ENCODE results near the gene CIDEB. TPM values are rescaled to one million over a fixed set of nuclear protein-coding genes. Genes with fewer than 3 reads are reported as not detected.
A peak's percentile ranks its signal among the peaks of the same experiment; 100 is the strongest.

CIDEB gene
- total and polyA plus RNA-seq, 2 of the 13 experiments (the other 11 are each of a cell fraction or from before 2014, with no cell fraction given): 35.8 to 110 TPM

- TF ChIP-seq MLXIP (CRISPR knock-in tag; IDR thresholded peaks at IDR 0.05; ENCODE audit: borderline replicate concordance) (peak; percentile 95), REPIN1 (CRISPR knock-in tag; IDR thresholded peaks at IDR 0.05; ENCODE audit: borderline replicate concordance, low read depth) (peak; percentile 99), PLRG1 (conservative IDR thresholded peaks at IDR 0.05) (no peak), ZNF446 (CRISPR knock-in tag; IDR thresholded peaks at IDR 0.05) (peak; percentile 96), NR2C2 (CRISPR knock-in tag; IDR thresholded peaks at IDR 0.05; ENCODE audit: borderline replicate concordance) (peak; percentile 88), FOXP4 (CRISPR knock-in tag; IDR thresholded peaks at IDR 0.05) (peak; percentile 78), NCOA1 (CRISPR knock-in tag; IDR thresholded peaks at IDR 0.05) (no peak), SSRP1 (CRISPR knock-in tag; IDR thresholded peaks at IDR 0.05) (peak; percentile 77), HOXA9 (CRISPR knock-in tag; IDR thresholded peaks at IDR 0.05; ENCODE audit: borderline replicate concordance) (no peak), FOSL1 (CRISPR knock-in tag; IDR thresholded peaks at IDR 0.05; ENCODE audit: borderline replicate concordance) (peak; percentile 70), MXD4 (CRISPR knock-in tag; IDR thresholded peaks at IDR 0.05) (peak; percentile 91; the same call in 1 of the 2 replicates), TMF1 (CRISPR knock-in tag; IDR thresholded peaks at IDR 0.05; ENCODE audit: low read depth) (peak; percentile 99), ELK4 (CRISPR knock-in tag; IDR thresholded peaks at IDR 0.05; ENCODE audit: borderline replicate concordance) (peak; percentile 90; the same call in 1 of the 2 replicates), KAT7 (CRISPR knock-in tag; IDR thresholded peaks at IDR 0.05; ENCODE audit: borderline replicate concordance) (peak; percentile 89), ZNF124 (CRISPR knock-in tag; IDR thresholded peaks at IDR 0.05) (peak; percentile 87), ATF4 (CRISPR knock-in tag; IDR thresholded peaks at IDR 0.05) (no peak), ZNF253 (CRISPR knock-in tag; IDR thresholded peaks at IDR 0.05; ENCODE audit: borderline replicate concordance) (peak; percentile 98), ZNF296 (CRISPR knock-in tag; conservative IDR thresholded peaks at IDR 0.05) (peak; percentile 93), IRF1 (CRISPR knock-in tag; IDR thresholded peaks at IDR 0.05; ENCODE audit: low read depth) (peak; percentile 93; the same call in 1 of the 2 replicates), ZNF331 (CRISPR knock-in tag; IDR thresholded peaks at IDR 0.05) (peak; percentile 97), MLX (CRISPR knock-in tag; IDR thresholded peaks at IDR 0.05) (peak; percentile 86)
Observed at GRCh38 chr14:24315807-24316596, 8.2 kb upstream of the CIDEB start (continued).

Data from HepG2 (cell line).